ENCODE data around the gene RGS2. TPM values are rescaled to one million over a fixed set of nuclear protein-coding genes. Genes with fewer than 3 reads are reported as not detected.

The RGS2 gene
- total RNA-seq, 1 experiment from 2014 or later: 17.9 TPM

- DNase-seq (ENCODE audit: low read depth): peak; percentile 26
Measured at GRCh38 chr1:192830595-192831246, 21.9 kb downstream of the RGS2 start.

DNA sequence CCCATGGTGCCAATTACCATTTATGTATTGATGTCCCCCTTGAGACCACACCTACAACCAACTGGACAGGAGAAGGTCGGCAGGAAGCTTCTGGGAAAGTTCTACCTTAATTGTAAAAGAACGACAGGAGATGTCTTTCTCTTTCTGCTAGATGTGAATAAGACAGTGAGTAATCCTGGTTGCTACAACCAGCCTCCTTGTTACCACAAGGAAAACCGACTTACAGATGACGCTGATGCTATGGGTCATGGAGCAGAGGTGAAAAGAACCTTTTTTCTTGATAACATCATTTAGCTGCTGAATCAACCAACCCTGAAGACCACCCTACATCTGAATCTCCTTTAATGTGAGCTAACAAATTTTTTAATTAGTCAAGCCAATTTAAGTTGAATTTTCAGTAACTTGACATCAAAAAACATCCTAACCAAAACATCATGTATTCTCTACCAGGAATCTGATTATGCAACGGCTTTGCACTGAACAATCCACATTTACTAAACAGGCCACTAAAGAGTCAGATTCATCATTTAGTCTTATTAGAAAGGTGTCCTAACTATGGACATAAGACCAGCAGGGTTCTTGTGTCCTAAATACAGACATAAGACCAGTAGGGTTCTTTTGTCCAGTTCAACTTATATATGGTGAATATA lies 23.0 kb downstream of the RGS2 start:
- DNase-seq (ENCODE audit: low read depth): peak; percentile 80

DNA sequence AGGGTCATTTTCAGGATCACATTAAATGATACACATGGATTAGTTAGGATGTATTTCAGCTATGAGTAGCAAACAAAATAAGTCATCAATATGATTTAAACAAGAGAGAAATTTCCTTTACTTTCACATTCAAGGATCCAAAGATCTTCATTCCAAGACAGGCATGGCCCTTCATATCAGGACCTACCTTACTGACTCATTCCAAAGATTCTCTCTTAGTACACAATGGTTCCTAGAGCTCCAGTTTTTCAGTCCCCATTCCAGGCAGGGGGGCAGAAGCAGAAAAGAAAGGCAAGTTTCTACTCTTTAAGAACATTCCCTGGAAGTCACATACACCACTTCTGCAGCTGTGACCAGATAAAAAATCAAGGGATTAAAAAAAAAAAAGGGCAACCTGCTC lies 23.7 kb downstream of the RGS2 start:
- peak; percentile 17 for DNase-seq (ENCODE audit: low read depth)

DNA sequence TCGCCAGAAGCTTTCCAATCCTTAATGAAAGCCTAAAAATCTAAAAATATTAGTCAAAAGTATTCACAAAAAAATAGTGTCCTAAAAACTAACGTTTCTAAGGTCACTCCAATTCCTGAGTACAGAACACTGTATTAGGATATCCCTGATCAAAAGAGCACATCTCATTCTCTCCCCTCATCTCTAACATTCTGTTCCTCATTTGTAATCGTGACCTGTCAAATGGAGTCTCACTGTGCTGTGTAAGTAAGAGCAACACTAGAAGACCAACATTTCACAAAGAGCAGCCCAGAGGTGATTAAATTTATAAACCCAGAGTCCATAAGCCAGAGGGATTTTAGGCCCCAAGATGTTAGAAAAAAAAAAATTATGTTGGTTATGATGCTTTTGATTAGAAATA lies 26.3 kb downstream of the RGS2 start:
- no peak for DNase-seq (ENCODE audit: low read depth)

GRCh38 chr1:192839162-192840066 lies 30.6 kb downstream of the RGS2 start:
- no peak for DNase-seq (ENCODE audit: low read depth)

GRCh38 chr1:192844360-192844759 lies 35.5 kb downstream of the RGS2 start:
- DNase-seq (ENCODE audit: low read depth): no peak

DNA sequence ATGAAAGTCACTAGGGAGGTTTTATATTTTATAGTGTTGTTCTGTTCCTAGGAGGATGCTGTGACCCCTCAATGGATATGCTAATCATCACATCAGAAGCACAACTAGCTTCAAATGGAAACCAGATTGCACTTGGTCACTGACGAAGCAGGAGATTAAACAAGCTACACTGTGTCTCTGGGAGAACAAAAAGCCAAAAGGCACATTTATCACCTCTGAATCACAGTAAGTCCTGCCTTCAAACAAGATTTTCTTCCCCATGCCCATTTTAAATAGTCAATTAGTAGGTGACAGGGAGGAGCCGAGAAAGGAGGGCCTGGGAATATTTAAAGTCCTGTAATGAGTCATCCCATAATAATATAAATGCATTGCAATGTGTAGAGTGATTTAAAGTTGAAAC lies 38.1 kb downstream of the RGS2 start:
- no peak for DNase-seq (ENCODE audit: low read depth)

DNA sequence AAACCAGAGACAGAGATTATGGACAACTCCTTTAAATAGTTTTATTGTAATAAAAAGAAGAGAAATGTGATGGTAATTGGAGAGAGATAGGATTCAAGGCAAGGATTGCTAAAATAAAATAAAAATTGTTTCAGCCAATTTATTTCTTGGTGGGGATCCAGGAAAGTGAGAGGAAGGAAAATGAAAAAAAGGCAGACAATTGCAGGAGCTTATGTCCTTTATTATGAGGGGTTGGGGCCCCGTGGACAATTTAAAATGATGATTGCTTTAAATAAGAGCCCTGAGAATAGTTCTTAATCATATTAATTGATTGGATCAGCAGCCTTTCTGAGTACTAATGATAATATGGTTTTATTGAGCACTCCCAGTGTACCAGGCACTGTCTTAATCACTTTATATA lies 40.2 kb downstream of the RGS2 start:
- no peak for DNase-seq (ENCODE audit: low read depth)

DNA sequence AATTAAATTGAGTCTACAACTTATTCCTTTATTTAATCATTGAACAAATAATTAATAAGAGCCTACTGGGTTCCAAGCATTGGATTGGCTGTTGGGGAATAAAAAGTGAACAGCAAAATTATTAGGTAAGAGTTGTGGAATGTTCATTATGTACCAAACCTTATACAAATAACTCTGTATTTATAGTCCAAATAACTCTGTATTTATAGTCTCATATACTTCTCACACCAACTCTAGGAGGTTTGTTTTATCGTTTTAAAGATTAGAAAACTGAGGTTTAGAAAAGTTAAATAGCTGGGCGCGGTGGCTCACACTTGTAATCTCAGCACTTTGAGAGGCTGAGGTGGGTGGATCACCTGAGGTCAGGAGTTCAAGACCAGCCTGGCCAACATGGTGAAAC lies 40.6 kb downstream of the RGS2 start:
- no peak for DNase-seq (ENCODE audit: low read depth)

DNA sequence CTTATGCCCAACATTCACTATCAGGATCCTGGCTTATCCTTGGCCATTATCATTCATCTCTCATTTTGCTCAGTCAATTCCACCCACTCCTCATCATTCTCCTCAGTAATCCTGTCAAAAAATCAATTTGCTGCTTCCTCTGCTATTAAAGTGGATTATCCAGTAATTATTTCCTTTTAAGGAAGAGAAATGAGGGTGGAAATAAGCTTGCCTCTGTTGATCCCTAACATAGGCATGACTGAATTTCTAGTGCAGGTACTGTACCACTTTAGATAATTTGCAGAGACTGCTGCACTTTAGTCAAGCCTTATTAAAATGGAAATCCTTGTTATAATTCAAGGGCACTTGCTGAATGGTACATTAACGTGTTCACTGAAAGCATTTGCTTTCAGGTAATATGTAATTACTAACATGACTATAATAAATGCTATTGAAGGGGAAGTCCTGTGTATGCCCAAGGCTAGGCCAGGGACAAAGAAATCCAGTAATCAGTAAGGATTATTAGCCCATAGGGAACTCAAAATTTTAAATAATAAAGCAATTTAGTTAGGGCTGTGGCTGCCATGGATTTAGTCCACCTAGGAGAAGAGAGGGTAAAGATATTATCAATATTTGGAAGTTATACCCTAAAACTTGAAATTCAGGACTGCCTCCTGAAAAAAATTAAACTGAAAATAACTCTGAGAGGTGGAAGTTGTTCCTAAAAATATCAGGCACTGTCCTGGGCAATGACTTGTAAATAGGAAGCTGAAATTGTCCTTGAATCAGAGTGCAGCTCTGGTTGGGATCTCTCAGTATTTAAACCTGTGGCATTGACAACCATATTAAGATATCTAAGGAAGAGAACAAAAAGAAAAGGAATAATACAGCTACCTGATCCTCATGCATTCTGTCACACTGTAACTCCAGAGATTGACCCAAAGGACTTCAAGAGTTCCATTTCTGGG lies 43.4 kb downstream of the RGS2 start:
- no peak for DNase-seq (ENCODE audit: low read depth)

DNA sequence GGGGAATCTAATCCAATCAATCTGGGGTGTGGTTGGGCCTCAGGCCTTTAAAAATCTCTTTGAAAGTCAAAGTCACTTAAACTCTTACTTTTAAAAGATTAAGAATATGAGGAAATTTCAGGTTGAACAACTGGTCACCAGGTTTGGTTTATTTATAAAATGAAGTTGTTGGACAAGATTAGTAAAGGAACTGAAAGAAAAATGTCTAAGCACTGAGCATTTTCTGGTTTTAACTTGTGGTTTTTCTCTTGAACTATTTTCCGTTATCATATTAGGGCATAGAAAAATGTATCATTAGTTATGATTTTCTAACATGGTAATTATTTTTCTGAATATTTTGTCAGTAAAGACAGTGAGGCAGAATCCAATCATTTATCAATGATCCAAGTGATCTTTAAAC lies 49.6 kb downstream of the RGS2 start:
- DNase-seq (ENCODE audit: low read depth): no peak

GRCh38 chr1:192859808-192860207 lies 51.0 kb downstream of the RGS2 start:
- DNase-seq (ENCODE audit: low read depth): no peak

- DNase-seq (ENCODE audit: low read depth): no peak
Measured at GRCh38 chr1:192860478-192861185, 51.8 kb downstream of the RGS2 start.

DNA sequence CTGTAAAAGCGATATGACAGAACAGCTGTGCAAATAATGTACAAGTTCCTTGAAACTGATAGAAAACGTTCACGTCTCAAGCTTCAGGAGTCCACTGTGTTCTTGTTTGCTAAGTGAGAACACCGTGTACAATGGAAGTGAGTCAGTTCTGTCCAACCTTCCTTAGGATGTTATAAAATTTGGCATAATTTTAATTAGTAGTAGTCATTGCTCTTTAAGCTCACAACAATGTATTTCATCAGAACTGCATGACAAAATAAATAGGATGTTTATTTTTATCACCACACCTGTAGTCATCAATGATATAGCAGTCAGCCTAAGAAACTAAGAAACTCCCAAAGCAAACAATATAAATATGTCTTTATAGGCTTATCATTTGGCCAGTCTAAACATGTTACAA lies 53.0 kb downstream of the RGS2 start:
- no peak for DNase-seq (ENCODE audit: low read depth)

Other genes with a start within 250 kb of the RGS2 start
- not detected in 2 replicates for gene RGS1, start 233.3 kb upstream of the RGS2 start, total RNA-seq (2014; rRNA removed; shearing (Covaris generic))
- gene RGS13, start 172.9 kb upstream of the RGS2 start, total RNA-seq (2014; rRNA removed; shearing (Covaris generic)): 0.20 TPM in 1 of 2 replicates, not detected in the other